ENCODE results near the gene SHLD1.

Gene SHLD1

DNA sequence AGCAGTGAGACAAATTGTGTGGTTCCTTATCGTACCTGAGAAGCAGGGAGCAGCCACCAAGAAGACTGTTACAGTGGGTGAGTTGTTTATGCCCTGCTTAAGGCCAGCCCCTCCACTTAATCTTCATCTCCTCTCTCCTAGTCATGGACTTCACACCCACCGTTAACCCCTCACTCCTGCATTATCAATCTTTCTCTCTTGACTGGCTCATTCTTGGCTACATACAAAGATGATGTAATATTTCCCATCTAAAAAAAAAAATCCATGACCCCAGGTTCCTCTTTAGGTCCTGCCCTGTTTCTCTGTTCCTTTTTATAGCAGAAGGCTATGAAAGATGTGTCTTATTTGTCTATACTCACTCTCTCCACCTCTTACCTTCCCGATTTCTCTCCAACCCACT, 72.4 kb downstream of the SHLD1 start:
- DNase-seq = no peak

DNA sequence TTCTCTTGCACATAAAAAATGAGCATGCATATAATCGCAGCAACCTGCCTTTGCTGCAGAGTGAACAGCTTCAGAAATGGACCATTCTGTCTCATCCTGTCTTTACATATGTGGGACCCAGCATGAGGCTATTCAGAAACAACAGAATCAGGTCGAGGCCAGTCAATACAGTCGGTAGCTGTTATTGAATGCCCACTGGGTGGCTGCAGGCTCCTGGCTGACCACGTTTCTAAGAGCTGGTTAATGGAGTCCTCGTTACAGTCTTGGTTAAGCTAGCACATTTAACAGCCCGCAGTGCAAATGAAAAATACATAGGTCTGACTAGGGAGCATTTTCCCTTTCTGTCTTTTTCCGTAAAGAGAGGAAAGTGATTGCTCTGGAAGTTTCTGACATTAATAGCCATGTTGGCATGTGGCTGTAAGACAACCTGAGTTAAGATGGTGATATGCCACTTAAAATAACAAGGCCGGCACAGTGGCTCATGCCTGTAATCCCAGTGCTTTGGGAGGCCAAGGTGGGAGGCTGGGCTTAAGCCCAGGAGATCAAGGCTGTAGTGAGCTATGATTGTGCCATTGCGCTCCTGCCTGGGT, 75.0 kb downstream of the SHLD1 start:
- no peak for DNase-seq

DNA sequence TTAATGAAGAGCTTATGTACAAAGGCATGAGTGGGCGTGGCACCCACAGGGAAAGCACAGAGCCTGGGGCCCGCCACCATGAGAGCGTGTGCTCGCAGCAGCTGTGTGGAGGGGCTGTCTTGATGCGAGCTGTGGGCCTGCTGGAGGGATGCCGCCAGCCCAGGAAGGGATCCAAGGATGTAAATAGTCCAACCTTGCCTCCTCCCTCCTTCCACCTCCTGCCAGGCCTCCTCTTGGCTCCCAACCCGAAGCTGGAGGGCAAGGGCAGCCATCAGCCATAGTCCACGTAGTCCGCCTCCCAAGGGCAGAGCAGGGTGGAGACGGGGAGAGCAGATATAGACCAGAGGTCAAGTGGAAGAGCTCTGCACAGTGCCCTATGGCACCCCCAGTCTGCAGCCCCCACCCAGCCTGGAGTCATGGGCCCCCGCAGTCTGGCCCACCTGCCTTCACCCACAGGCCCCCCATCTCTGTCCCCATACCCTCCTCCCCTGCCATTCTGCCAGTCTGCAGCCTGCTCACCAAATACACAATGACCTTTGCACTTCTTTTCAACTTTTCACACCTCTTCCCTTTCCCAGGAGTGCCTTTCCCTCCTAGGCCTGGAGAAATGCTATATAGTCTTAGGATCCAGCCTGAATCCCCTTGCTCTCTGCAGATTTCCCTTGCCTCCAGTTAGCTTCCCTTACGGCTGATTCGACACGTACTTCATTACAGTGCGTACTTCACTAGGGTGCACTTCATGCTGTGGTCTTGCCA, 77.1 kb downstream of the SHLD1 start:
- no peak for DNase-seq

DNA sequence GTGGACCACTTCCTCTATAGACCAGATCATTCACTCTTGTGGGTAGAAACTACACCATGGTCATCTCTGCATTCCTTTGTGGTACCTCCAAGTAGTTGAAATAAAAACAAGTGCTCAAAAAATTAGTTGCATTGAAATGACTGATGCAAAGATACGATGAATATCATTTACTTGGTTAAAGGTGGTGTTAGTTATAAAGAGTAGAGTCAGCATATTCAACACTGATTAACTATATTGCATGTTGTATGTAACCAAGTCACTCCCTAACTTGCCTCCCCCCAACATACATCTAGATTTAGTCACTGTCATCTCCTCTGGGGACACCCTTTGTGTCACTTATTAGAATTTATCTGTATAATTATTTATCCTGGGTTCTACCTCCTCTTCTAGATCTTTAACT, 77.7 kb downstream of the SHLD1 start:
- no peak for DNase-seq

DNA sequence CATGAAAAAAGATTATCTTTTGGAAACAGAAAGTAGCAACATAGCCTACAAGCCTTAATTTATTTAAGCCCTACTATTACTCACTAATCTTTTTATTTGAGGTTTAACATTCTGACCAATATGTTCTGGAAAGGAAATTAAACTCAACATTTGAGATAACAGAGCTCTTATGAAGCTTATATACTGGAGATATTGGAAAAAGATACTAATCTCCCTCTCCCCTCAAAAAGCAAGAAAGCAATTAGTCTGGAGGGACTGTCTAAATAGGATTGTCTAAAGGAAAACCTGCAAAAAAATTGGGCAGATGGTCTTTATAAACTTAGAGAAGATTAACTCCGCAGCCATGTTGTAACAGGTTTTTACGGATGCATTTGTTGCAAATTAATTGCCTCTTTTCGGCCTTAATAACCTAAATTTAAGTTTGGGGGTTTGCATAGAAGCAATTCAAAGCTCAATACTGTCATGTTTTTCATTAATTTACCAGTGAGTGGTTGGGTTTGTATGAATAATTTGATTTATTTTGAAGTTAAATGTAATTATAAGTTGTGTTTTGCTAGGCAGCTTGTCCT, 79.1 kb downstream of the SHLD1 start:
- no peak for DNase-seq

DNA sequence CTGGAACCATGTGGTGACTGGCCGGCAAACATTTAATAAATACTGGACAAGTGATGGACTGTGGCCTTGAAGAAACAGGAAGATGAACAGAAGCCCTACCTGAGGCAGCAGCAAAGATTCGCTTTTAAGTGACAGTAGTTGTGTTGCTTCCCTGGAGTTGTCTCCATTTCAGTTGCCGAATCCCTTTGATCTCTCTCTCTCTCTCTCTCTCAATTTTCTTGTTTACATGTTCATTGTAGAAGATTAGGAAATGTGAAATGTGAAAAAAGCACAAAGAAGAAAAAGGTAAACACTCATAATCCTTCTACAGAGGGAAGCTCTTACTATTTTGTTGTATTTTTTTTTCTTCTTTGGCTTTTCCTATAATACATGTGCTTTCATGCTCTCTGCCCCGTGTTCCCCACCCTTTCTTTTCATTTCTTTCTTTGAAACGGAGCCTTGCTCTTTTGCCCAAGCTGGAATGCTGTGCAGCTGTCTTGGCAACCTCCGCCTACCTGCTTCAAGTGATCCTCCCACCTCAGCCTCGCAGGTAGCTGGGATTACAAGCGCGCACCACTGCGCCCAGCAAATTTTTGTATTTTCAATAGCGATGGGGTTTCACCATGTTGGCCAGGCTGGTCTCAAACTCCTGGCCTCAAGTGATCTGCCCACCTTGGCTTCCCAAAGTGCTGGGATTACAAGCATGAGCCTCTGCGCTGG, 81.5 kb downstream of the SHLD1 start:
- no peak for DNase-seq

DNA sequence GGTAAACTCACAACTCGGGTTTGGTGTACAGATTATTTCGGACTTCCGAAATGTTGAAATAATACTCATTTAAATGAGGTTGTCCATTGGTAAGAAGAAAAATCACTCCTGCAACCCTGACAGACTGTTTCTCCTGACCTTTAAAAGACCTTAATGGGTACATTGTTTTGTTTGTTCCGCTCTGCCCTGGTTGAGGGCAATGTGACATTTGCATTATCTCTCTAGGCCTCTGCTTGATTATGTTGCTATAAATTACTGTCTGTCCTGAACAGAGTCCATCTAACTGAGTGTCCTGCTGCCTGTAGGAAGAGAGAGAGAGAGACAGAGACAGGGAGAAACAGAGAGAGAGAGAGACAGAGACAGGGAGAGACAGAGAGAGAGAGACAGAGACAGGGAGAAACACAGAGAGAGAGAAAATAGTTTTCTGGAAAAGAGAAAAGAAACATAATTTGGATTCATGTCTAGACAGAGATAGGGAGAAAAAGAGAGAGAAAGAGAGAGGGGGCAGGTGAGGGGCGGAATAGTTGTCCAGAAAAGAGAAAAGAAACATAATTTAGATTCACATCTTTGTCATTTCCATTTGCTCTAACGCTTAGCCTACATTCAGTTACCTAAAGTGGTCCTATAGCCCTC, 83.2 kb downstream of the SHLD1 start:
- no peak for DNase-seq

DNA sequence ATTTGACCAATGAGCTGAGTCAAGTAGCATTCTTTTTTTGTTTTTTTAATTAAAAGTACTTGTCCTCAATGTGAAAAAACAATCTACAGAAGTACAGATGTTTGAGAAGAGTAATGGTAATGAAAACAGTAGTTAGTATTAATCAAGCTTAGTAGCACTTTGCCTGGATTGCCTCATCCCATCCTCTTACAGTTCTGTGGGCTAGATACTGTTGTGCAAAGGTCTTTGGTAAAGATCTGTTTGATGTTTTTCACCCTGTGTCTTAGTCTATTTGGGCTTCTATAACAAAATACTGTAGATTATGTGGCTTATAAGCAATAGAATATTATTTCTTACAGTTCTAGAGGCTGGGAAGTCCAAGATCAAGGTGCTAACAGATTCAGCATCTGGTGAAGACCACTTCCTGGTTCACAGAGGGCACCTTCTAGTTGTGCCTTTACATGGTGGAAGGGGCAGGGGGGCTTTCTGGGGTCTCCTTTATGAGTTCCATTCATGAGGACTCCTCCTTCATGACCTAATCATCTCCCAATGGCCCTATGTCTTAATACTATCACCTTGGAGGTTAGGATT, 84.3 kb downstream of the SHLD1 start:
- no peak for DNase-seq

DNA sequence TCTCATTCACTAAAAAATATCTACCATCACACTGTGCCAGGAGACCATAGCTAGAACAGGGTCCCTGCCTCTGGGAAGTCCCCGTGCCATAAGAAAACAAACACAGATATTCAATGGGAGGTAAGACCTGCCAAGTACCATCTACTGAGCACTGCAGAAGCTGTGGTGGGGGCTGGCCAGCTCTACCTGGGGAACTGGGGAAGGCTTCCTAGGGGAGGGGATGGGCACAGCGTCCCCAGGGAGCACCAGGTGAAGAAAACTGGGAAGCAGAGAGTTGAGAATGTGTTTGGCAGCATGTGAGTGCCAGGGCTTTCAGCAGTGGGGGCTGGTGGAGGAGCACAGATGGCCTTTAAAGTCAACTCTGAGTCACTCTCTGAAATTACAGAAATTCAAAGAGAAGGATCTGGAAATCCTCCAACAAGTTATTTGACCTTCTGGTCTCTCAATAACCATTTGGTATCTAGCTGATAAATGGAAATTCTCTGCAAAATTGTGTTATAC, 85.2 kb downstream of the SHLD1 start:
- no peak for DNase-seq

DNA sequence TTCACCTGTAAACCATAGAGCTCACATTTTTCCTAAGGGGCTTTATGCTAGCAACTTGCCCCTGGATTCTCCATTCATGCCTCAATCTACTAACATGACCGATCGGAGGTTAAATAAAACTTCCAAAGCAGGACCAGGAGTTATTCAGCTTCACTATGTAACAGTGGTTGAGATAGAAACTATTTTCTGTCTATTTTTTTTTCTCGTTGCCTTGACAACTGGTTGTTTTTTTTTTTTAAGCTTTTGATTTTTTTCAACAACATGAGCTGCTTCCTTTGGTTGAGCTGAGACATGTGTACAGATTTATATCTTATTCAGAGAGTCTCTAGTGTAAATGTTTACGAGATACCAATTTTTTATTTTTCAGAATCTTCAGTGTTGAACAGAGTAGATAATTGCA, 85.7 kb downstream of the SHLD1 start:
- no peak for DNase-seq

DNA sequence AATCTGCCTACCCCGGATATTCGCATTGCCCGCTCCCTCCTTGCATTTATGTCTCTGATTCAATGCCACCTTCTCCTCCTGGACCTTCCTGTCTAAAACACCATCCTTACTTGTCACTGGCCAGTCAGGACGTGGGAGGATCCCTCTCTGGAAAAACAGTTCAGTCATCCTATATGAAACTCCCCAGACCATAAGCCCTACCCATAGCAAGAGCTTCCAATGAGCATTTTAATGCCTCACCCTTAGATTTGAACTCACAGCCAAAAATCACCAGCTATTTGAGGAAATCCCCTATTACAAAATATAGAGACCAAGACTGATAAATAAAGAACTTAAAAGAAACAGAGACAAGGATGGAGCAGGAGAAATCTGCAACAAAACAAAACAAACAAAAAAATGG, 86.4 kb downstream of the SHLD1 start:
- DNase-seq = no peak

DNA sequence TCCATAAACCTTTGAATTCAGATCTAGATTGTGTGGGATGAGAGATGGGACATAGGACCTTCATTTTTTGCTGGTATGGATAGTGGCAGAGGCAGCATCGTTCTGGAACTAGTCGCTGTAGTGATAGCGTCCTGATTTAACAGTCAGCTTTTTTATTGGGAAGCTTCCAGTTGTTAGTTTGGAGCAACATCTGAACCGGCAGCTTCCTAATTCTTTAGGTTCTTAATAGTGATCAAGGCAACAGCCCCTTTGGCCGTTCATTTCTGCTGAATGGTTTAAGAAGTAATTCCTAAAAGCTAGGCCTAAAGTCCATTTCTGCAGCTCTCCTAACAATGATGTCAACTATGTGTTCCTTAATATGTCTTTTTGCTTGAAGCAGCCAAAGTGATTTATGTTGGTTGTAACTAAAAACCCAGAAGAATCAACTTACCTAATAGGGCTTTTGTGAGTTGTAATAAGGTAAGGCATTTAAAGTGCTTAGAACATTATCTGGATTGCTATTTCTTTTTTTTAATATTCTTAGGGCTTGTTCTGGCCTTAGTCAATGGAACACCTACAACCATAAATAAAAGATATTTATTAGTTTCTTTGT, 90.3 kb downstream of the SHLD1 start:
- no peak for DNase-seq

DNA sequence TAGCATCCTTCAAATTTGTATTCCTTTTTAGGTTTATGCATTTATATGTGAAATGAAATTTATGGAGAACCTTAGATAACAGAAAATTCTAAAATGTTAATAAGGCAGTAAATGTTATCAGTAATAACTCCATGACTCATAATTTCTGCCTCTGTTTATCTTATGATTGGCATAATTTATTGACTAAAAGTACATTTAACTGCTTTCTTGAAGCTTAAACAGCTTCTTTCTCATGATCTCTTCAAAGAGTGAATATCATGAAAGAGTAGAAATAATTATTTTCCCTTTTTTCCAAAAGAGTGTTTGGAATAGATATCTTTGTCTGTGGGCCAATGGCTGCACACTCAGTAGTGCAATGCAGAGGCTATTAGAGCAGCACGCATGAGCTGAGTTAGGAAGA, 91.3 kb downstream of the SHLD1 start:
- DNase-seq = no peak

DNA sequence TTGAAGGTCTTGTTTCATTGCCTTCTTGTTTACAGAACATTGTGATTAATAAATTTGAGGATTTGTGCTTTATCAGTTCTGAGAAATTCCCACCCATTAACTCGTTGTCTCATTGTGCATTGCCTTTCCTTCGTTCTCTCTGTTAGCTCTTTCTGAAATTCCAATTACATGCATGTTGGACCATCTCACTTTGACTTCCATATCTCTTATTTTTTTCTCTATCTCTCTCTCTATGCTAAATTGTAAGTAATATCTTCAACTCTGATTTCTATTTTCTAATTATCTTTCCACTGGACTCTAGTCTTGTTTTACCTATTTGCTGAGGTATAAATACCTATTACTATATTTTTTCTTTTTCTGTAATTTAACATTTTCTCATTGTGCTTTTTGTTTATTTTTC, 92.3 kb downstream of the SHLD1 start:
- no peak for DNase-seq

DNA sequence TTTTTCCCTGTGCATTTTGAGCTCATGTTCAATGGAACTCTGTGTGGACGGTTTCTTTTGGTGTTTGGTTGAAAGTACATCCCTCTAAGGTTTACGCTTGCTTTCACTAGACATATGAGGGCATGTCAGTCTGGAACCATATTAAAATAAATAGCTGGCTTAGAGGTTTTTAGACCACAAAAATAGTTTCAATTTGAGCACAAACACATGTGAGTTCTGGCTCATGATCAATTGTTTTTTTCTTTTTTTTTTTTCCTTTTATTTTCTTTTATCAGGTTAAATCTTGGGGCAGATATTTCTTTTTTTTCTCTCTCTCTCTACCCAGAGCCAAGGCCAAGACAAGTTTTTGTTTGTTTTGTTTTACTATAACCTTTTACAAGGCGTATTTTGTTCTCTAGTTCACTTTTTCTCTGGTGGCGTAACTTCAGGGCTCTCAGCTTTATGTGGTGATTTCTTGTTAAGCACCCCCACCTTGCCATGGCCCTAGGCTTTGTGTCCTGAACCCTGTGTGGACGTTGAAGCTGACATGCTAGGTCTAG, 92.9 kb downstream of the SHLD1 start:
- no peak for DNase-seq

DNA sequence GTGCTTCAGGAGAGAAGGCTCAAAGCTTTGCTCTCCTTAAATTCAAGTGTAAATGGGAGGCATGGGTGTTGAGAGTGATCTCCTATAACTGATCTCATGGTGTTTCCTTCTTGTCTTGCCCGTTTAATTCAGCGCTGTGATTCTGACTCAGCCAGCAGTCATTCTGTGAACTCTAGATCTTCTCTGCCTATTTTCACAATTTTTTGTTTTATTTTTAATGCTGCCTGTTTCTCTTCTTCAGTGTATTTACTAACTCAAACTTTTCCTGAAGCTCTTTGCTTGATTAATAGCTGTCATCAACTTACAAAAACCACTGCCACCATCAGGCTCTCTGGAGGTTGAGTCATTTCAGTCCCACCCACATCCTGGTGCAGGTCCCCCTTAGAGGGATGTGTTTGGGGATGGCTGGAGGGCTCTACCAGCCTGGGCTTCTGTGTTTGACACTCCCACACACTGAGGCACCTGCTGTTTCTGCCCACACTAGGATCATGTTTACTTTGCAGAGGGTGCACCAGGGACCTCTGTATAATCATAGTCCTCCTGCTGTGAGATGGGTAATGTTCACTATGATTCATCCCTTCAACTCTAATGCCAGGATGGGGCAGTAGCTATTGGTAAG, 94.0 kb downstream of the SHLD1 start:
- DNase-seq = no peak

DNA sequence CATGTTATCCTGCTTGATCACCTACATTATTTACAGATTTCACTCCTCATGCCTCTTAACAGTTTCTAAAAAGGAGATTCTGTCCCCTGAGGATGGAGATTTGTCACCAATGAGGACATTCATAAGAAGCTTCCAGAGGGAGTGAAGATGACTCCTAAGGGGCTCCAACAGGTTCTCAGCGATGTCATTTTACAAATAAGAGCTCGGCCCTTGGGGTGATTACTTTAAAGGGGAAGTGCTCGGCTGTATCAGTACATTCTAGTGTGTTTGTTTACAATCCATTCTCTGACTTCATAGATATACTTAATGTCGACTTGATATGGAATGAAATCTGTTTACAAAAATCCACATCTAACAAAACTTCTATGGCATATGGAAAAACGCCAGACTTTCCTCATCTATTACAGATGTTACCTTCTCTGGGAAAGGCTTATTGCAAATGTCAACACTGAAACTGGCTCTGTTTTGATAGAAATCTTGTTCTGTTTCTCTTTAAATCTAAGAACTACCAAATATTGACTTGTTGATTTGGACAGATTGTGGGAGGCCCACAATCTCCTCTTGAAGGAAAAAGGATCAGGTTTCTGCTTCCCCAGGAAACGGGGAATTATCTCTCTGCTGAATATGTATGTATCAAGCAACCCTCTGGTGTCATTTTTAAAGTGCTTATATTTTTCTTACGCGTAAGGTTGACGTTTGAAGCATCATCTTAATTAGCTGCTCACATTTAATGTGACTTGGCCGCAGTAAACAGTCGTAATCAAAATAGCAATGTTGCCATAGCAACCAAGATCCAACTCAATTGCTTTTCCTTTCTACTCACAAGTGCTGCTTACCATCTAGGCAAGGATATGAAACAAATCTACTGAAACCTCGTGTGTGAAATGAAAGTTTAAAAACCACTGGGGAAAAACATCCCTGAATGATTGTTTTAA, 95.7 kb downstream of the SHLD1 start:
- no peak for DNase-seq

DNA sequence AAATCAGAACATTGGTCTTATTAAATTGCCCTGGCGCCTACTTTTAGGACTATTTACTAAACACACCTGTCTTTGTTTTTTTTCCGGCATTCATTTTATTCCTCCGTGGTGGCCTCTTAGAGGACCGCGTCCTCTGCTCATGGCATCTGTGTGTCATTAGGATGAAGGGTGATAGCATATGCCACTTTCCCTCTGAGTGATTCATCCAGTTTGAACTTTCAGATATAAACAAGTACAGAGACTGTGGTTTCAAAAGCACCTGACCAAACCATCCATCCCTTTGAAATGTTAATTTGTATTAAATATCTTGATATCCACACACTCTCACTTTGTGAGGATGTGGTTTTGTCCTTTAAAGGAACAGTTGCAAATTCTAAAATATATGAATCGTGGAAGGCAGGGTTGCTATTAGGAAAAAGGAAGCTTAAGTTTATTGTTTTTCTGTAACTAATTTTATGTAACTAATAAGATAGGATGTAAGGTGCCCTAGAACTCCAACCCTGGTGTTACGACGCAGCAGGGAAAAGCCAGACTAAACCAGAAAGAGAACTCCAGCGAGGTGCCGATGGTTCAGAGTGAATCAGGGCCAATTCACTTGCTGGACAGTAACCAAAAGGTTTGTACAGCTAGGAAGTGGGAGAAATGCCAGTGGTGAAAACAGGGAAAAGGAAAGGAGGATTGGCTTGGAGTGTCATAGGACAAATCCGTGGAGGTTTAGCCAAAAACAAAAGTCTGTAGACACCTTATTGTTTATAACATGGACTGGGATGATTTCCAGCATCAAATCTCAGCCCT, 98.7 kb downstream of the SHLD1 start:
- DNase-seq = no peak

DNA sequence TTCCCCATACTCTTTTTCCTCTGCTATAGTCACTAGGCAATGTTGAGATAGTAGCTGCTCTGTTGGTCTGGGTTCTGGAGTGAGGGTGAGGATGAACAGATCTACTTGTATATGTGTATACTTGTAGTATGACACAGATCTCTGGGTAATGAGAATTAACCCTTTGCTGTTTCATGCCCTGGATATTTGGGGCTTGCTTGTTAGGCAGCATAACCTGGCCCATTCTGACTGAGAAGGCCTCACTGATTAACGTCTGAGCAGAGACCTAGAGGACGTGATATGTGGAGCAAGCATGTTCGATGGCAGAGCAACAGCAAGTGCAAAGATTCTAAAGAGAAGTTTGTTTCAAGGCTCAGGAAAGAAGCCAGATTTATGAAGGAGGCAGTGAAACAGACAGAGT, 105.7 kb downstream of the SHLD1 start:
- DNase-seq = no peak

DNA sequence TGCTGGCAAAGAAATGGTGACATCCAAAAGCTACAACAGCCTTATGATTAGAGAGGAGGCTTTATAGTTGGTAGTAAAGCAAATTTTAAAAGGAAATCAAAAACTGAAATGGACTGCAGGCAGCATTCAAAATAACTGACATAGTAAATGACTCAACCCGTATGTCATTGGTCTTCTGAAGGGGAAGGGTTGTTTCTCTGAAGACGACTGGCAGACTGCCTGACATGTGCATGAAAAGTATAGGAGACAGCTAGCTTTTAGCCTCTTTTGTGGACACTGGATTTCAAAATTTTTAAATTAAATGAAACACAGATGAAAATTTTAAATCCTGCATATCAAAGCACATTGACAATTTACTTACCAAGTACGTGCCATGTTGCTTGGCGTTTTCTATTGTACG, 109.4 kb downstream of the SHLD1 start:
- no peak for DNase-seq

Measured in 8988T (cell line).